ENCODE data around the gene NETO1. TPM values are rescaled to one million over a fixed set of nuclear protein-coding genes. Genes with fewer than 3 reads are reported as not detected.

Gene NETO1
- total and polyA plus RNA-seq, 8 donors: 0.14 to 0.59 (median 0.36) TPM; not detected in 4

GRCh38 chr18:72899338-72899737 is 31.6 kb upstream of the NETO1 start:
- no peak for ATAC-seq
- DNase-seq: no peak
- Histone ChIP-seq H3K4me3 (no peak overlapping the region), H3K4me1 (no peaks in the 10 kb centered on the region), H3K27me3 (no peaks in the 10 kb centered on the region), H3K27ac (no peak overlapping the region), H3K9me3 (no peaks in the 10 kb centered on the region), H3K36me3 (no peaks in the 10 kb centered on the region)
- no peak for TF ChIP-seq CTCF (IDR thresholded peaks at IDR 0.05)
- intact Hi-C loops (cut with DNase I): no loop called here

- Histone ChIP-seq H3K27me3 (no peaks in the 10 kb centered on the region), H3K9me3 (no peaks in the 10 kb centered on the region), H3K4me3 (no peak overlapping the region), H3K27ac (no peak overlapping the region), H3K4me1 (no peaks in the 10 kb centered on the region), H3K36me3 (no peaks in the 10 kb centered on the region)
- intact Hi-C loops (cut with DNase I): no loop called here
- TF ChIP-seq CTCF (IDR thresholded peaks at IDR 0.05): no peak
- ATAC-seq: no peak
- no peak for DNase-seq
Observed at GRCh38 chr18:72898870-72899269, 31.1 kb upstream of the NETO1 start.

- no peak for TF ChIP-seq CTCF (IDR thresholded peaks at IDR 0.05)
- Histone ChIP-seq H3K4me3 (no peak overlapping the region), H3K4me1 (no peaks in the 10 kb centered on the region), H3K36me3 (no peaks in the 10 kb centered on the region), H3K9me3 (no peaks in the 10 kb centered on the region), H3K27me3 (no peaks in the 10 kb centered on the region), H3K27ac (no peak overlapping the region)
- no peak for DNase-seq
- intact Hi-C loops (cut with DNase I): no loop called here
- ATAC-seq: no peak
Observed at GRCh38 chr18:72895548-72895947, 27.8 kb upstream of the NETO1 start.

GRCh38 chr18:72878561-72878960 is 10.8 kb upstream of the NETO1 start:
- Histone ChIP-seq H3K4me3 (no peak overlapping the region), H3K27me3 (no peaks in the 10 kb centered on the region), H3K36me3 (no peaks in the 10 kb centered on the region), H3K27ac (no peak overlapping the region), H3K4me1 (no peaks in the 10 kb centered on the region), H3K9me3 (peaks cover 0 to 5% of the 10 kb centered on the region in 2 donors)
- ATAC-seq (no peak), DNase-seq (no peak)
- intact Hi-C loops (cut with DNase I): no loop called here
- TF ChIP-seq CTCF (IDR thresholded peaks at IDR 0.05): no peak

- Histone ChIP-seq H3K27ac (no peak overlapping the region), H3K27me3 (no peaks in the 10 kb centered on the region), H3K4me3 (no peak overlapping the region), H3K4me1 (no peaks in the 10 kb centered on the region), H3K36me3 (no peaks in the 10 kb centered on the region), H3K9me3 (peaks cover 0 to 1% of the 10 kb centered on the region in 2 donors)
- DNase-seq (no peak), ATAC-seq (no peak)
- TF ChIP-seq CTCF (IDR thresholded peaks at IDR 0.05): no peak
- intact Hi-C loops (cut with DNase I): no loop called here
Observed at GRCh38 chr18:72878143-72878542, 10.4 kb upstream of the NETO1 start.

Data from left lung (tissue), 10 donors.